Vagina (tissue), 2 donors: ENCODE results near the gene RGS6.

Experiments used
- CTCF ChIP-seq, 3 experiments: fragments of 450-650 bp in 2 of 3; fragments of 200-600 bp in 1 of 3; sonication (generic) in 1 of 3; IDR thresholded peaks; one replicate each; pipeline ENCODE4 v1.5.1; 2017 to 2019; ENCODE audit warnings: antibody characterized with exemption in 3 of 3, mild to moderate bottlenecking in 2 of 3, moderate library complexity in 2 of 3
- POLR2A ChIP-seq, 2 donors: fragments of 450-650 bp; IDR thresholded peaks; one replicate each; pipeline ENCODE4 v1.6.1; 2017; ENCODE audit warnings: antibody characterized with exemption in 2 of 2, mild to moderate bottlenecking in 2 of 2, moderate library complexity in 2 of 2
- POLR2AphosphoS5 ChIP-seq, 2 donors: sonication (generic); formaldehyde crosslinking; IDR thresholded peaks; one replicate each; pipeline ENCODE4 v1.9.0; 2017; ENCODE audit warnings: antibody characterized with exemption in 2 of 2, mild to moderate bottlenecking in 2 of 2, low read depth in 1 of 2; ENCODE audit not compliant: insufficient read depth in 1 of 2

- TF ChIP-seq CTCF (IDR thresholded peaks at IDR 0.05) (no peak), POLR2AphosphoS5 (IDR thresholded peaks at IDR 0.05; ENCODE audit: insufficient read depth in 1 of 2, low read depth in 1 of 2) (no peak), POLR2A (IDR thresholded peaks at IDR 0.05) (no peak)
Observed at GRCh38 chr14:72311116-72311515, 378.9 kb downstream of the RGS6 start.
